GM12864 (cell line): ENCODE results near the gene CLP1.
"Not testable (repeated sequence)": the region's sequence is repeated elsewhere in the genome, so short reads cannot be mapped to it uniquely, and the experiment has no call there.

ENCODE experiments used
- DNase-seq: peaks from one replicate; pipeline ENCODE4 v3.0.0-alpha.2; 2011; ENCODE audit warnings: low read depth
- H3K4me3 ChIP-seq: 2 replicates; pipeline ENCODE4 v1.5.1; 2011; ENCODE audit warnings: mild to moderate bottlenecking, low read depth, low read length, control low read depth
- TF ChIP-seq, protein P1 (sequence below): IDR thresholded peaks from 2 replicates; pipeline ENCODE4 v1.5.1; 2011; ENCODE audit warnings: low read depth, mild to moderate bottlenecking, moderate library complexity, low read length, control low read depth, inconsistent platforms; ENCODE audit errors: missing control alignments

Gene CLP1

DNA sequence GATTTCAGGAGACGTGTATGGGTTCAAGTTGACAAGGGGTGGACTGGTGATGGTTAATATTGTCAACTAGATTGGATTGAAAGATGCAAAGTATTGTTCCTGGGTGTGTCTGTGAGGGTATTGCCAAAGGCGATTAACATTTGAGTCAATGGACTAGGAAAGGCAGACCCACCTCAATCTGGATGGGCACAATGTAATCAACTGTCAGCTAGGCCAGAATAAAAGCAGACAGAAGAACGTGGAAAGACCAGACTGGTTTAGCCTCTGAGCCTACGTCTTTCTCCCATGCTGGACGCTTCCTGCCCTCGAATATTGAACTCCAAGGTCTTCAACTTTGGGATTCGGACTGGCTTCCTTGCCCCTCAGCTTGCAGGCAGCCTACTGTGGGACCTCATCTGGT, 6.2 kb upstream of the CLP1 start:
- H3K4me3 ChIP-seq = no peak overlapping the region
- TF ChIP-seq, protein P1, sequence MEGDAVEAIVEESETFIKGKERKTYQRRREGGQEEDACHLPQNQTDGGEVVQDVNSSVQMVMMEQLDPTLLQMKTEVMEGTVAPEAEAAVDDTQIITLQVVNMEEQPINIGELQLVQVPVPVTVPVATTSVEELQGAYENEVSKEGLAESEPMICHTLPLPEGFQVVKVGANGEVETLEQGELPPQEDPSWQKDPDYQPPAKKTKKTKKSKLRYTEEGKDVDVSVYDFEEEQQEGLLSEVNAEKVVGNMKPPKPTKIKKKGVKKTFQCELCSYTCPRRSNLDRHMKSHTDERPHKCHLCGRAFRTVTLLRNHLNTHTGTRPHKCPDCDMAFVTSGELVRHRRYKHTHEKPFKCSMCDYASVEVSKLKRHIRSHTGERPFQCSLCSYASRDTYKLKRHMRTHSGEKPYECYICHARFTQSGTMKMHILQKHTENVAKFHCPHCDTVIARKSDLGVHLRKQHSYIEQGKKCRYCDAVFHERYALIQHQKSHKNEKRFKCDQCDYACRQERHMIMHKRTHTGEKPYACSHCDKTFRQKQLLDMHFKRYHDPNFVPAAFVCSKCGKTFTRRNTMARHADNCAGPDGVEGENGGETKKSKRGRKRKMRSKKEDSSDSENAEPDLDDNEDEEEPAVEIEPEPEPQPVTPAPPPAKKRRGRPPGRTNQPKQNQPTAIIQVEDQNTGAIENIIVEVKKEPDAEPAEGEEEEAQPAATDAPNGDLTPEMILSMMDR = no peak
- DNase-seq = no peak

DNA sequence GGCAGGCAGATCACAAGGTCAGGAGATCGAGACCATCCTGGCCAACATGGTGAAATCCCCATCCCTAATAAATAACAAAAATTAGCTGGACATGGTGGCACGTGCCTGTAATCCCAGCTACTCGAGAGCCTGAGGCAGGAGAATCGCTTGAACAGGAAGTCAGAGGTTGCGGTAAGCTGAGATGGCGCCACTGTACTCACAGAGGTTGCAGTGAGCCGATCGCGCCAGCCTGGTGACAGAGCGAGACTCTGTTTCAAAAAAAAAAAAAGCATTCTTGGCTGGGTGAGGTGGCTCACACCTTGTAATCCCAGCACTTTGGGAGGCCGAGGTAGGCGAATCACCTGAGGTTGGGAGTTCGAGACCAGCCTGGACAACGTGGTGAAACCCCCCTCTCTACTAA, 5.3 kb upstream of the CLP1 start:
- not testable (repeated sequence) for H3K4me3 ChIP-seq, DNase-seq

DNA sequence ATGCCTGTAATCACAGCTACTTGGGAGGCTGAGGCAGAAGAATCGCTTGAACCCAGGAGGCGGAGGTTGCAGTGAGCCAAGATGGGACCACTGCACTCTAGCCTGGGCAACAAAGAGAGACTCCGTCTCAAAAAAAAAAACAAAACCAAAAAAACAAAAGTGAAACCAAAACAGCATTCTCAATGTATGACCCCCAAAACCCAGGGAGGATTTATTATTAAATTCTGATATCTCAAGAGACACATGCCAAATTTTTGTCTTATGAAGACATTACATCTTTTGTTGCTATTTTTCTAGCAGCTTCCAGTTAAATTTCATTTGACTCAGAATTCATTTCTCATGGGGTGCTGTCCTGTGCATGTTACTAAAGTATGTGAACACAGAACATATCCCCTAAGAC, 4.9 kb upstream of the CLP1 start:
- no peak overlapping the region; the same call in 1 of the 2 replicates for H3K4me3 ChIP-seq
- no peak for DNase-seq

DNA sequence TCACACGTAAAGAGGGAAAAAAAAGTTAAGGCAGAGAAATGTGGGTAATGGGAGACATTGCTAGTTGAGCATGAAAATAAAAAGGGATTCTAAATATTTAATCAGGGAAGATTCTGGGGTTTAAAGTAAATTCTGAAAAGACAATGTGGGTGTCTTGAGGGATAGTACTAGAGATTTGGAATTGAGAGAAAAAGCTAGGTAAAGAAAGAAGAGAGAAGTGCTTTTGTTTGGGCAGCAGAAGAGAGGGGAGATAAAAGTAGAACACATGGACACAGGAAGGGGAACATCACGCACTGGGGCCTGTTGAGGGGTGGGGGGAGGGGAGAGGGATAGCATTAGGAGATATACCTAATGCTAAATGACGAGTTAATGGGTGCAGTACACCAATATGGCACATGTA, 4.4 kb upstream of the CLP1 start:
- DNase-seq = no peak
- H3K4me3 ChIP-seq = no peak overlapping the region
- TF ChIP-seq, protein P1 = no peak

More for the DNA sequence above, 4.9 kb upstream of the CLP1 start:
- TF ChIP-seq, protein P1 = no peak

DNA sequence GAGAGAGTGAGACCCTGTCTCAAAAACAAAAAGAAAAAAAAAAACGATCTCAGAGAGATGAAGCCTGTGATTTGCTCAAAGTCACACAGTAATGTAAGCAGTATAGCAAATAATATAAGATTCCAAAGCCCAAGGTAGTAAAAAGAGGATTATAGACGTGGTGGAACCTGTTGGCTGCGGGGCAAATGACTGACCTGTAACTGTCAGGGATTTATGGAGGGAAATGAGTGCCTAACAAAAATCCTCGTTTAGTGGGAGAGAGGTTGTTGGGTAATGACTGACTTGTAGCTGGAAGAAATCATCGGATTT, 723 bp upstream of the CLP1 start:
- no peak for DNase-seq
- peak overlapping the region; percentile 88; the same call in 1 of the 2 replicates for H3K4me3 ChIP-seq
- TF ChIP-seq, protein P1 = no peak

DNA sequence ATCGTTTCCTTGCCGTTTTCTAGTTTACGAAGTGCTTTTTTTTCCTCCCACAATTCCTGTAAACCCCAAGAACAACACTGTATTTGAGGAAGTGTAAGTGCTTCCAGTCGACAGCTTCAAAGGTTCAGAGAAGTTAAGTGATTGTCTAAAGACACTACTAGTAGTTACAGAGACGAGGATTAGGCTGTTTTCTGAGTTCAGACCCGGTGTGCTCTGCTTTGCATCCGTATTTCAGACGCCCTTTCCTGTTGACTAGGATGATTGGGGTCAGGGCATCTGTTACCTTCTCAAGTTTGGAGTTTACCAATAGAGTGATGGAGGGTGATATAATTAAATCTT, 430 bp downstream of the CLP1 start:
- H3K4me3 ChIP-seq = peak overlapping the region; percentile 88
- DNase-seq = no peak
- TF ChIP-seq, protein P1 = no peak

DNA sequence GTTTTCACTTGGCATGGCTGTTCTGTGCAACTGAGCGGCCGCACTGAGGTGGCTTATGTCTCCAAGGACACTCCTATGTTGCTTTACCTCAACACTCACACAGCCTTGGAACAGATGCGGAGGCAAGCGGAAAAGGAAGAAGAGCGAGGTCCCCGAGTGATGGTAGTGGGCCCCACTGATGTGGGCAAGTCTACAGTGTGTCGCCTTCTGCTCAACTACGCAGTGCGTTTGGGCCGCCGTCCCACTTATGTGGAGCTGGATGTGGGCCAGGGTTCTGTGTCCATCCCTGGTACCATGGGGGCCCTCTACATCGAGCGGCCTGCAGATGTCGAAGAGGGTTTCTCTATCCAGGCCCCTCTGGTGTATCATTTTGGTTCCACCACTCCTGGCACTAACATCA, 2.1 kb downstream of the CLP1 start:
- DNase-seq = no peak
- TF ChIP-seq, protein P1 = no peak
- no peak overlapping the region for H3K4me3 ChIP-seq

DNA sequence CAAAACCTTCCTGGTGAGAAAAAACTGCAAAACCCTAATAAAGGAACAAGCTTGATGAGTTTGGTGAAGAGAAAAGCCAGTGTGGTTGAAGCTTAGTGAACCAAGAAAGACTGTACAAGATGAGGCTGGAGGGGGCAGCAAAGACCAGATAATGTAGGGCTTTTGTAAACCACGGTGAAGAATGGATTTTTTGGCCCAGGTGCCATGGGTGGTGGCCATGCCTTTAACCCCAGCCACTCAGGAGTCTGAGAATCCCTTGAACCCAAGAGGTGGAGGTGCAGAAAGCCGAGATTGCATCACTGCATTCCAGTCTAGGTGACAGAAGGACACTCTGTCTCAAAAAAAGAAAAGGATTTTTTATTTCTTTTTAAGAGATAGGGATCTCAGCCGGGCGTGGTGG, 5.3 kb downstream of the CLP1 start:
- TF ChIP-seq, protein P1 = peak; percentile 3
- no peak overlapping the region for H3K4me3 ChIP-seq
- DNase-seq = no peak
